NCI-H345 treated with DMSO at 0.1 percent for 48 hours (cell line): ENCODE data around the gene COG1.

Experiments
- DNase-seq: peaks from one replicate; lab custom pipeline; 2025; ENCODE audit not compliant: unreplicated experiment; lab: John Stamatoyannopoulos, UW

Gene COG1

DNA sequence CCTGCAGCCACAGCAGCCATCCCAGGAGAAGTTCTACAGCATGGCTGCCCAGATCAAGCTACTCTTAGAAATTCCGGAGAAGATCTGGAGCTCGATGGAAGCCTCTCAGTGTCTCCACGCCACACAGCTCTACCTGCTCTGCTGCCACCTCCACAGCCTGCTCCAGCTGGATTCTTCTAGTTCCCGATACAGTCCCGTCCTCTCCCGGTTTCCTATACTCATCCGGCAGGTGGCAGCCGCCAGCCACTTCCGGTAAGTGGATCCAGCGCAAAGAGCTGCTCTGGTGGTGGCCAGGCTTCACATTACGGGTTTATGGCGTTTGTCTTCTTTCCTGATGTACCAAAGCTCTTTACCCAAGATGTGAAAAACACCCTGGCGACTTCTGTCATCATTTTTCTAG is 3.6 kb downstream of the COG1 start:
- DNase-seq = no peak

DNA sequence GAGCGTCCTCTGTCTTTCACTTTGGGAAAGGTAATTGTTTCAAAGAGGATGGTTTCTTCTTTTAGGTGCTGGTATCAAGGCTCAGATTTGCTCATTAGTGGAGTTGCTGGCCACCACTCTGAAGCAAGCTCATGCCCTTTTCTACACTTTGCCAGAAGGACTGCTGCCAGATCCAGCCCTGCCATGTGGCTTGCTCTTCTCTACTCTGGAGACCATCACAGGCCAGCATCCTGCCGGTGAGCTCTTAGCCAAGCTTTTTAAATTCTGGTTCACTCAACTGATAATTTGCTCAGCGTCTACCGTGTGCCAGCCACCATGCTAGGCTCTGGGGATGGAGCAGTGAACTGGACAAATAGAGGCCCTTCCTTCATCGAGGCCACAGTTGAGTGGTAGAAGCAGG is 4.3 kb downstream of the COG1 start:
- no peak for DNase-seq

DNA sequence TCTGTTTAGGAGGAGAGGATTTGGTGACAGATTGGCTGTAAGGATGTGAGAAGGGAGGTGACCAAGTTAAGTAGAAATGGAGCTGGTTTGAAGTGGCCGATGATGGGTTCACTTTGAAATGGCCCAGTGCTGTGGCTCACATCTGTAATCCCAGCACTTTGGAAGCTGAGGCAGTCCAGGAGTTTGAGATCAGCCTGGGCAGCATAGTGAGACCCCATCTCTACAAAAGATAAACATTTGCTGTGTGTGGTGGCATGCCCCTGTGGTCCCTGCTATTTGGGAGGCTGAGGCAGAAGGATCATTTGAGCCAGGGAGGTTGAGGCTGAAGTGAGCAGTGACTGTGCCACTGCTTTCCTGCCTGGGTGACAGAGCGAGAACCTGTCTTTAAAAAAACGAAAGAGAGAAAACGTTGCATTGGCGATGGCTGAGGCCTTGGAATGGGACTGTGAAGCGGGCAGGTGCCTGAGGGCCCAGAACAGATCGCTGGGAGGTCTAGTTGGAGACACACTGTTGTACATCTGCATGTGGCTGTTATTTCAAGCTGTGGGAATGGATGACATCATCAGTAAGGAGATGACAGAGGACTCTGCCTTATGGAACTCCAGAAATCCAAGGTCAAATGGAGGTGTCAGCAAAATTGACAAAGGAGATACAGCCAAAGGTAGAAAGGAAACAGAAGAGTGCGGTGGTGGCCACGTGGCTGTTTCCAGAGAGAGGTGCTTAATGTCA is 5.5 kb downstream of the COG1 start:
- DNase-seq = no peak

DNA sequence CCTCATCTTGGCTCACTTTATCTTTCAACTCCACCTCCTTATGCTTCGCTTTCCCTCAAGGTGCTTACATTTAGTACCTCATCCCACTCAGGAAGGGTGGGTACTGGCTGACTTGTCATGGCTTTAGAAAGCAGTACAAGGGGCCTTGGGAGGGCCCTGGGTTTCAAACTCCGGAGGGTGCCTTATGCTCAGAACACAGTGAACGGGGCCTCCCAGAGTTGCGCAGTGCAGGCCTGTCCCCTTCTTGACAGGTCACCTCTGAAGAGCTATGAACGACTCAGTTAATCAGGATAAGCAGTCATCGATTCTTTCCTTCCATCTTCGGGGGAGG is 6.0 kb downstream of the COG1 start:
- no peak for DNase-seq

DNA sequence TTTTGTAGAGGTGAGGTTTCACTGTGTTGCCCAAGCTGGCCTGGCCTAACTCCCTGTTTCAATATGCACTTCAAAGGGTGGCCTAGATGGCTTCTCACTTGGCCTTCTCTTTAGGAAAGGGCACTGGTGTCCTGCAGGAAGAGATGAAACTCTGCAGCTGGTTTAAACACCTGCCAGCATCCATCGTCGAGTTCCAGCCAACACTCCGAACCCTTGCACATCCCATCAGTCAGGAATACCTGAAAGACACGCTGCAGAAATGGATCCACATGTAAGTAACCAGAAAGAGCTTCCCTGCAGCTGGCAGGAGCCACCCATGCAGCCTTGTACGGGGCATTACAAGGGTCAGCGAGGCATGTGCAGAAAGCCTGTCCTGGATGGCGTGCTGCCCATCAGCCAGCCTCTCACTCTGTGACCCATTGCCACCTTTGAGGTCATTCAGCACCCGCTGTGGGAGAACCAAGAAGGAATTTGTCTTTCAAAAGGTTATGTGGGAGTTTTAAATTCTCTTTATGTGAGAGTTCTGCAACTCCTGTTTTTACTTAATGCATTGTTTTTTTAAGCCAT is 7.0 kb downstream of the COG1 start:
- no peak for DNase-seq

DNA sequence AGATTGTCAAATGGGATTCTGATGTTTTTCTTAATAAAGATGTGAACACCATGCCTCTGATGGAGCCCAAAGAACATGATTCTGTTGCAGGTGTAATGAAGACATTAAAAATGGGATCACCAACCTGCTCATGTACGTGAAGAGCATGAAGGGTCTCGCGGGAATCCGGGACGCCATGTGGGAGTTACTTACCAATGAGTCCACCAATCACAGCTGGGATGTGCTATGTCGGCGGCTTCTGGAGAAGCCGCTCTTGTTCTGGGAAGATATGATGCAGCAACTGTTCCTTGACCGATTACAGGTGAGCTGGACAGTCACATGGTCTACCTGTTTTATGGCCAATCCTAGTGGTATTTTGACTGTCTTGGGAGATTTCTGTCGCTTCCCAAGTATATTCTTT is 7.6 kb downstream of the COG1 start:
- no peak for DNase-seq

DNA sequence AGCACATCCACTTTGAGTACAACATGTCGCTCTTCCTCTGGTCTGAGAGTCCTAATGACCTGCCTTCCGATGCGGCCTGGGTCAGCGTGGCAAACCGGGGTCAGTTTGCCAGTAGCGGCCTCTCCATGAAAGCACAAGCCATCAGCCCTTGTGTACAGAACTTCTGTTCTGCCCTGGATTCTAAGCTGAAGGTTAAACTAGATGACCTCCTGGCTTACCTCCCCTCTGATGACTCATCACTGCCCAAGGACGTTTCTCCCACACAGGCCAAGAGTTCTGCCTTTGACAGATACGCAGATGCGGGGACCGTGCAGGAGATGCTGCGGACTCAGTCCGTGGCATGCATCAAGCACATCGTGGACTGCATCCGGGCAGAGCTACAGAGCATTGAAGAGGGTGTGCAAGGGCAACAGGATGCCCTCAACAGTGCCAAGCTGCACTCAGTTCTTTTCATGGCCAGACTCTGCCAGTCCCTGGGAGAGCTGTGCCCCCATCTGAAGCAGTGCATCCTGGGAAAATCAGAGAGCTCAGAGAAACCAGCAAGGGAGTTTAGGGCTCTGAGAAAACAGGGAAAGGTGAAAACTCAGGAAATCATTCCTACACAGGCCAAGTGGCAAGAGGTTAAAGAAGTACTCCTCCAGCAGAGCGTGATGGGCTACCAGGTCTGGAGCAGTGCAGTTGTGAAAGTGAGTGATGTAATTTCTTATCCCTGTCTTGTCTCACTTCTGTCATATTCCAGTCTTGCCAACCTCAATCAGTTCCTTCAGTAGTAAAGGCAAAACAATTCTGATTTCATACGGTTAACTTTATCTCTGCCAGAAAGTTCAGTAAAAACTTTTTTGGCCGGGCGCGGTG is 8.6 kb downstream of the COG1 start:
- DNase-seq = no peak

DNA sequence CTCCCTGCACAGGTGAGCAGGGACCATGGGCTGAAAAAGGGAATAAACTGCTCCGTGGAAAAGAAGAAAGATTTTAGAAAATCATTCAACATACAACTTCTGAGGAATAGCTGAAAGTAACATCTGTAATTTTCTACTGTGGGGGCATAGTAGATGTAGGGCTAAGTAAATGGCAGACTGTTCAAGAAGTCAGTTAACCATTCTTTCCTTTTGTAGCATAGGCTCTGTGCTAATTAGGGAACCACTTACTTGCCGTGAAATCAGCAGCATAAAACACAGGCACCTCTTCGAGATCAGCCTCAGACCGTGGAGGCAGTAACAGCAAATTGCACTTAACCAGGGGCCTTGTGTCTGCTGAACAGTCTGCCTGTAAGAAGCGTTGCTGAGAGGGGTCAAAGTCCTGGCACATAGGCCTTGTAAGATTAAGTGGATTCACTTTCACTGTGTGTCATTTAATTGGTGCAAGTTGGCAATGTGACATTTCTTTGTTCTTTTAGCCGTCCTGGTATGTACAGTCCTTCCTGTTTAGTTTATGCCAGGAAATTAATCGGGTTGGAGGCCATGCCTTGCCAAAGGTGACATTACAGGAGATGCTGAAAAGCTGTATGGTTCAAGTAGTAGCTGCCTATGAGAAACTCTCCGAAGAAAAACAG is 10.4 kb downstream of the COG1 start:
- DNase-seq = no peak

DNA sequence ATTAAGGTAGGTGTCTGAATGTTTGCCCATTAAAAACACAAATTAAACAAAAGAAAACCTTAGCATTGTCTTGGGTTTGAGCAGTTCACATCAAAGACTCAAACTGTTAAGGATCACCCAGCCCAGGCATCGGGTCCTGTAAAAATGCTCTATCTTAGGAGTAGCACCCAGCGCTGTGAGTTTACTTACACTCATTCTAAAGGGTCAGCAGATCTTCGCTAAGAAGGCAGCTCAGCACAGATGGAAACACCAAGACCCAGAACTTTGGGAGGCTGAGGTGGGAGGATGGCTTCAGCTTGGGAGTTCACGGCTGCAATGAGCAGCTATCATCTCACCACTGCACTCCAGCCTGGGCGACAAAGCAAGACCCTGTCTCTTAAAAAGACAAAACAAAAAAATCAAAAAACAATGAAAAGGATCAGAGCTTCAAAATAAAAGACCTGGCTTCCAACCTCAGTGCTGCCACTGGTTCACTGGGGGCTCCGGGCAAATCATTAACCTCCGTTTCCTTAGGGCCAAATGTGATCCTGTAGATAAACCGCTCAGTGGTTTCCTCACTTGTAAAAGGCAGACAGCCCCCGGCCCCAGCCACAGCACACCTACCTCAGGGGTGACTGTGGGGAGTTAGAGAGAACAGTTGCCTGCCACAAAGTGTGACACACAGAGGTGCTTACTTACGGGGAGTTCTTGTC is 11.1 kb downstream of the COG1 start:
- DNase-seq = no peak

DNA sequence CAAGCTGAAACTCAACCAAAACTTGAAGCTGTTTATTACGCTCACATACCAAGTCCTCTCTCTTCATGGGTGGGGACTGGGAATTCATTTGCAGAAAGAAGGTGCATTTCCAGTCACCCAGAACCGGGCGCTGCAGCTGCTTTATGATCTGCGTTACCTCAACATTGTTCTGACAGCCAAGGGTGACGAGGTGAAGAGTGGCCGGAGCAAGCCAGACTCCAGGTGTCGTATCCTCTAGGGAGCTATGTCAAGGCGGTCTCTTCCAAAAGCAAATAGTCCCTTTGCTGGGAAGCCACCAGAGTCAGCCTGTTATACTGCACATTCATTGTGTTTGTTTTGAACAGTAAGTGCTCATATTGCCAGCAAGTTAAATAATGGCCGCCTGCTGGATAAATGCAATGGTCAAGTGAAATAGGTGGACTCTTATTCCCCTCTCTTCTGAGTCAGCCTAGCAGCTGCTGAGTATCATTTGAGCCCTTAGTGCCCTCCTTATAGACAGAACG is 12.7 kb downstream of the COG1 start:
- peak; percentile 22 for DNase-seq

DNA sequence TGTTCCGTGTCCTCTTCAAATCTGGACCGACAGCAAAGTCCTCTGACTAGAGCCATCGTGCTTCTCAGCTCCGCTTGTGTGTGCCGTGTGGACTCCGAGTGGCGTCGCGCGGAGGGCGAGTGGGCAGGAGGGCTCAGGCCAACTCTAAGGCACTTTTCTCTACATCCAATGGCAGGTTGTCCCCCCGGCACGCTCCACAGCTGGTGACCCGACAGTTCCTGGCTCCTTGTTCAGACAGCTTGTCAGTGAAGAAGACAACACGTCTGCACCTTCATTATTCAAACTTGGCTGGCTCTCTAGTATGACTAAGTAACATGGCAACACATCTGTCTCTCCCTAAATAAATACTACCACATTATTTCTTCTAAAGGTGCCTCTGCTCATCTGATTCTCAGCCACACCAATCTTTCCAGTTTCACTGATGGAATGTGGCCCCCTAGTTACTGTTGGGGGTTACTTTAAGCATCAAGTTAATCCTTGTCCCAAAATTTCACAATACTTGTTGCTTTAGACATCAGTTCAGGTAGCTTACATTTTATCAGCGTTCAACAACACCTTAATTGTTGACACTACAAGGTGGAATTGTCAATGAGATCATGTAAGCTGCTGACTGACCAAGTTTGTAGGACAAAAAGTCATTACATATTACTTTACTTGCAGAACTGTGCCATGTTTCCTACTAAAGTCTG is 15.4 kb downstream of the COG1 start:
- no peak for DNase-seq

DNA sequence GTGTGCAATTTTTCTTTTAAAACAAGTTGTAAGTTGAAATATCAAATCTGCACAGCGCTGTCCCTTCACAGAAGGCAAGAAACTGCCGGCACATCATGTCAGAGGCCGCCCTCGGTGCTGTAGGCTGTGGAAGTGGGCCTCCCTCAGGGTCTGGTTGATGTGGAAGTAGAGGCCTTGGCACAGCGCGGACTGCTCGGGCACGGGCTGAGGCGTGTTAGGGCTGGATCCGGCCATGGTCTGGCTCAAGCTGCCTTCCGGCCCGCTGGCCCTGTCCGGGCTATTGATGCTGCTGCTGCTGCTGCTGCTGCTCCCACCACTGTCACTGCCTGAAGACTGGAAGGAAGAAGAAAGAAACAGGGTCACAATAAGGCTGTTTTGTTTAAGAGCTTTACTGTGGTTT is 16.6 kb downstream of the COG1 start:
- DNase-seq = no peak

DNA sequence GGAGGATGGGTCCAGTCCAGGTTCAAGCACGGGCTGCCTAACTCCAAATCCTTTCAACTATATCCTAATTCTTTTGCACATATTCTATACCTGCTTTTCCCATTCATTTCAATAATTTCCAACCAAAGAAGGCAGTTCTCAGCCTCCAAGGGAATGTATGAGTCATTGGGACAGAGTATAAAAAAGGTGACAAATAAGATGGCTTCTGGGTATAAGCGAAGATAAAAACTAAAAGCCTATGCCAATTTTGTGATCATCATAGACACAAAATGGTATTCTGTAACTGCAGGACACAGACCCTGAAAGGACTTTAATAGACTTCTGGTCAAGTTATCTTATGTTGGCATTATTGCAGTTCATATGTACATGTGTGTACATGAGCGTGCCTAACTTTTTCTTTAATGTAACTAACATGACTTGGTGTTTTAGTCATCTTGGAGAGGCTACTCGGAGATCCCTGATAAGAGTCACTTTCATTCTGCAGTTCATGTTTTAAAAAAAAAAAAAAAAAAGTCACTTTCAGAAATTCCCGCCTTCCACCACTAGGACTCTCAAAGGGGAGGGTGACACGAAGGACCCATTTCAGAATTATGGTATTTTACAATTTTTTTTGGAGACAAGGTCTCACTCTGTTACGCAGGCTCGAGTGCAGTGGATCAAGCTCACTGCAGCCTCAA is 17.3 kb downstream of the COG1 start:
- no peak for DNase-seq

DNA sequence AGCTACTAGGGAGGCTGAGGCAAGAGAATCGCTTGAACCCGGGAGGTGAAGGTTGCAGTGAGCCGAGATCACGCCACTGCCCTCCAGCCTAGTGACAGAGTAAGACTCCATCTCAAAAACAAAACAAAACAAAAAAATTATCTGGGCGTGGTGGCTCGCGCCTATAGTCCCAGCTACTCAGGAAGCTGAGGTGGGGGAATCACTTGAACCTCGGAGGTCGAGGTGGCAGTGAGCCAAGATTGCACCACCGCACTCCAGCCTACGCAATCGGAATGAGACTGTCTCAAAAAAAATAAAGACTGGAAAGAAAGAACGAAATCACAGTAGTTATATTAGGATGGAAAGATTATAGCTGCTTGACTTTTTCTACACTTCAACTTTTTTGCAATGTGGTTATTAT is 18.9 kb downstream of the COG1 start:
- no peak for DNase-seq

DNA sequence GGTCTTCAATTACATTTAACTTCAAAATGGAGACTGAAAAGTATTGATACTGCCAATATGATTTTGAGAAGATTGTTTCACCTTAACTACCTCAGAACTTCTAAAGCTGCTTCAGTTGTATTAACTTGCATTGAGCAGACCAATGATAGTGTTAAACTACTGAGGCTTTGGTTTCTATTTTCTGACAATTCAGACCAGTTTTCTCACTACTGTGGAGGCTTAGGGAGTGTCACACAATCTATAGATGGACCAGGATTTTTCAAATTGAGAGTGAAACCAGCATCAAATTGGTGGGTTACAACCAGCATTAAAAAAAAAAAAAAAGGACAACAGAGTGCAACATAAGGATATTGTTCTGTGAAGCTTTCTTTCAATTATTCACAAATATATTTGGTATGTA is 21.2 kb downstream of the COG1 start:
- DNase-seq = no peak

DNA sequence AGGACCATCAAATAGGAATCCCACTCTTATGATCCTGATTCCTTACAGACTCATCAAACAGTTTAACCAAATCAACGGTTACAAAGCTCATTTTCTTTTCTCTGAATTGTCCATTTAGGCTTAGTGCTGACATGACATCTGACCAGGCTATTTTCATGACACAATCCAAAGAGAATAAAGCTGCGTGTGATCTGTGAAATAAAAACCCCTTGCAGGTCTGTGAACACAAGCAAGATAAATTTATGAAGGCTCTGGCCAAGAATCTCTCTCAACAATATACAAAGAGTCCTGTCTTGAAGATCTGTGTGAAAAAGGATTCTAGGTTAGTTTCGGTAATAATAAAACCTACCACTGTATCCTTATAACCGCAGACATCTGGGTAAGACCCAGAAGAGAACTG is 22.0 kb downstream of the COG1 start:
- no peak for DNase-seq

DNA sequence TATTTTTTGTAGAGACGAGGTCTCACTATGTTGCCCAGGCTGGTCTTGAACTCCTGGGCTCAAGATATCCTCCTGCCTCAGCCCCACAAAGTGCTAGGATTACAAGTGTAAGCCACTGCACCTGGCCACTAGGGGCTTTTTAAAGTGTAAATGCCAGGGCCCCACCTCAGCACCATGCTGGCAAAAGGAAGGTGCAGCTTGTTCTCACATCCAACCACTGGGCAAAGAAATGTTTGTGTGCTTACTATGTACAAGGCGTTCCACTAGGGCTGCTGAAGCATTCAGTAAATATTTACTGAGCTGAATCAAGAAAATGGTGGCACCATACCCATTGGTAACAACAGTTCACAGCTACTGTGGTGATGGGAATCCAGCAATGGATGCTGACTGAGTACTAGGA is 22.6 kb downstream of the COG1 start:
- DNase-seq = no peak

DNA sequence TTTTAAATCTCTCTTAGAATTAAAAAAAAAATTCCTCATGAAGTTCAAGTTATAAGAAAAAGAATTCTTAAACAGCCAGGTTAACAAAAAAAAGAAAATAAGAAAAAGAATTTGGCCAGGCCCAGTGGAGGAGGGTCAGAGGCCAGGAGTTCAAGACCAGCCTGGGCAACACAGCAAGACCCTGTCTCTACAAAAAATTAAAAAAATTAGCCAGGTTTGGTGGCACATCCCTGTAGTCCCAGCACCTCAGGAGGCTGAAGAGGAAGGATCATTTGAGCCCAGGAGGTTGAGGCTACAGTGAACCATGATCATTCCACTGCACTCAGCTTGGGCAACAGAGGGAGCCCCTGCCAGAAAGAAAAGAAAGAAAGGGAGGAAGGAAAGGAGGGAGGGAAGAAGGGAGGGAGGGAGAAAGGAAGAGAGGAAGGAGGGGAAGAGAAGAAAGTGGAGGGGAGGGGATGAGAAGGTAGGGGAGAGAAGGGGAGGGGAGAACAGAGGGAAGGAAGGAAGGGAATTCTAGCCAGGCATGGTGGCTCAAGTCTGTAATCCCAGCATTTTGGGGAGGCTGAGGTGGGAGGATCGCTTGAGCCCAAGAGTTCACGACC is 30.9 kb downstream of the COG1 start:
- DNase-seq = no peak

DNA sequence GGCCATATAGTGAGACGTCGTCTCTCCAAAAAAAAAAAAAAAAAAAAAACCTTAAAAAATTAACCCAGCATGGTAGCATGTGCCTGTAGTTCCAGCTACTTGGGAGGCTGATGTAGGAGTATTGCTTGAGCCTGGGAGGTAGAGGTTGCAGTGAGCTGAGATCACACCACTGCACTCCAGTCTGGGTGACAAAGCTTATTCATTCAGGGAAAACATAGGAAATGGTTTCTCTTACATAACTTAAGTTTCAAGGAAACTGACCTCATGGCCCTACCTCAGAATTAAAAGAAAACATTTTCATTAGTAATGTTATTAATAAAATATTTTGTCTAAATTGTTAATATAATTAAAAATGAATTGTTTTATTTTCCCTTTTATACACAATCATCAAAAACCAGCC is 31.4 kb downstream of the COG1 start:
- DNase-seq = no peak
